ENCODE results near the gene KCNMB2. TPM values are rescaled to one million over a fixed set of nuclear protein-coding genes. Genes with fewer than 3 reads are reported as not detected.

The KCNMB2 gene
- total and polyA plus RNA-seq, 8 donors, result 0.48 to 3.7 (median 1.8) TPM; not detected in 4

- H3K27me3 ChIP-seq, result no peaks in the 10 kb centered on the region
- H3K4me3 ChIP-seq, result no peak overlapping the region
- intact Hi-C loops (cut with DNase I; ENCODE audit: low total_unique reads), result no loop called here
- no peaks in the 10 kb centered on the region for H3K36me3 ChIP-seq
- H3K27ac ChIP-seq, result no peak overlapping the region
- no peak for DNase-seq
- no peaks in the 10 kb centered on the region for H3K9me3 ChIP-seq
- H3K4me1 ChIP-seq, result no peaks in the 10 kb centered on the region
- TF ChIP-seq POLR2A (IDR thresholded peaks at IDR 0.05) (no peak), EP300 (IDR thresholded peaks at IDR 0.05) (no peak), CTCF (IDR thresholded peaks at IDR 0.05) (no peak), POLR2AphosphoS5 (IDR thresholded peaks at IDR 0.05) (no peak)
- 80 to 85% (median 82%) methylated on average over 5 of the region's 5 CpGs for WGBS, 5 donors
Observed at GRCh38 chr3:178522200-178523052, 13.8 kb upstream of the KCNMB2 start.

- Histone ChIP-seq H3K27ac (no peak overlapping the region), H3K27me3 (no peaks in the 10 kb centered on the region), H3K4me1 (no peaks in the 10 kb centered on the region), H3K4me3 (no peak overlapping the region), H3K36me3 (no peaks in the 10 kb centered on the region), H3K9me3 (no peaks in the 10 kb centered on the region)
- no peak for TF ChIP-seq EP300 (IDR thresholded peaks at IDR 0.05)
- TF ChIP-seq POLR2A (IDR thresholded peaks at IDR 0.05), result no peak
- TF ChIP-seq CTCF (IDR thresholded peaks at IDR 0.05), result no peak
- no peak for TF ChIP-seq POLR2AphosphoS5 (IDR thresholded peaks at IDR 0.05)
- intact Hi-C loops (cut with DNase I; ENCODE audit: low total_unique reads), result no loop called here
- 45 to 48% (median 46%) methylated on average over 3 of the region's 3 CpGs for WGBS, 5 donors
- DNase-seq, result peak in 1 of 2 donors; percentile 35
Observed at GRCh38 chr3:178525251-178525650, 11.0 kb upstream of the KCNMB2 start.

- Histone ChIP-seq H3K27me3 (no peaks in the 10 kb centered on the region), H3K9me3 (no peaks in the 10 kb centered on the region), H3K4me1 (no peaks in the 10 kb centered on the region), H3K36me3 (no peaks in the 10 kb centered on the region), H3K27ac (no peak overlapping the region), H3K4me3 (no peak overlapping the region)
- WGBS, 5 donors, result 80 to 93% (median 88%) methylated on average over 3 of the region's 3 CpGs
- TF ChIP-seq POLR2A (IDR thresholded peaks at IDR 0.05) (no peak), EP300 (IDR thresholded peaks at IDR 0.05) (no peak), POLR2AphosphoS5 (IDR thresholded peaks at IDR 0.05) (no peak), CTCF (IDR thresholded peaks at IDR 0.05) (no peak)
- intact Hi-C loops (cut with DNase I; ENCODE audit: low total_unique reads), result no loop called here
- no peak for DNase-seq
Observed at GRCh38 chr3:178526291-178526690, 9.9 kb upstream of the KCNMB2 start.

- intact Hi-C loops (cut with DNase I; ENCODE audit: low total_unique reads), result no loop called here
- 91 to 97% (median 93%) methylated on average over 2 of the region's 2 CpGs for WGBS, 5 donors
Observed at GRCh38 chr3:178527981-178528380, 8.3 kb upstream of the KCNMB2 start.

More at GRCh38 chr3:178527981-178528380, 8.3 kb upstream of the KCNMB2 start:
- Histone ChIP-seq H3K27ac (no peak overlapping the region), H3K9me3 (no peaks in the 10 kb centered on the region), H3K36me3 (no peaks in the 10 kb centered on the region), H3K27me3 (no peaks in the 10 kb centered on the region), H3K4me3 (no peak overlapping the region), H3K4me1 (no peaks in the 10 kb centered on the region)
- TF ChIP-seq POLR2AphosphoS5 (IDR thresholded peaks at IDR 0.05) (no peak), EP300 (IDR thresholded peaks at IDR 0.05) (no peak), POLR2A (IDR thresholded peaks at IDR 0.05) (no peak), CTCF (IDR thresholded peaks at IDR 0.05) (no peak)
- no peak for DNase-seq

Measured in stomach (tissue), 9 donors.